ENCODE results near the gene EPHB1.

EPHB1 gene

DNA sequence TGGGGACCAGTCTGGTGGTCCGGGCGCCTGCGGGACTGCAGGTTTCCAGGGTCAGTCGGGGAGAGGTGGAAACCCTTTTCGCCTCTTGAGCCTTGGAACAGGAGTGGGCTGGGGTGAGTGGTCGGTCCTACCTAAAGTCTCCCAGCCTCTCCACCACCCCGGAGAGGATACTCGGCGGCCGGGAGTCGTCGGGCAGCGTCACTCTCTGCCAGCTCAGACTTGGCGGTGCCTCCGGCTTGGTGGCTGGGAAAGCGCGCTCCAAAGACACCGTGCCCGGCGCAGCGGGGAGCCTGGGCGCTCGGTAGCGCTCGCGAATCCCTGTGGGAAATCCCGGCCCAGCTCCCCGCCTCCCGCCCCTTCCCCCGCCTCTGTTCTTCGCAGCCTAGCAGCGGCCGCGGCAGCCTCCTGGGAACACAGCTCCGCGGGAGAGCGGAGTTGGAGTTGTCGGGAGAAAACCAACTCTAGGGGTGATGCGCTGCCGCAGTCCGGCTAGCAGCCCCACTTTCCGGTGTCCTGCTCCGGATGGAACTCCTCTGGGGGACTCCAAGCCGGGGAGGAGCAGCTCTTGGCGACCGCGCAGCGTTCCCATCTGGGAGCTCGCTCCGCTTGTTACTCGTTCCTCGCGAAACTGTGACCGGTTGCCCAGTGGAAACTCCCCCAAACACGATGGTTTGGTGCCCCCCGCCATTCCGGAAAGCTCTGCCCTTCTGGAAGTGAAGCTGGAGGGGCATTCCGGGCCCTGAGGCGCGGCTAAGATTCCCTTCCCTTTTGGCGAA lies 1.4 kb downstream of the EPHB1 start:
- no peaks in the 10 kb centered on the region for H4K20me1 ChIP-seq (ENCODE audit: insufficient read depth, low read length)
- H3K79me2 ChIP-seq (ENCODE audit: insufficient read depth, low read length) = no peaks in the 10 kb centered on the region
- no peak overlapping the region for H3K27ac ChIP-seq (ENCODE audit: low read depth, low read length, poor library complexity, severe bottlenecking)
- H3K4me2 ChIP-seq (ENCODE audit: low read length) = no peak overlapping the region
- no peak overlapping the region for H3K4me3 ChIP-seq (ENCODE audit: low read depth, low read length, poor library complexity, severe bottlenecking)
- no peaks in the 10 kb centered on the region for H3F3A ChIP-seq (ENCODE audit: insufficient read depth, low read length)
- peaks cover 3% of the 10 kb centered on the region for H3K4me1 ChIP-seq (ENCODE audit: insufficient read depth, low read length, severe bottlenecking)
- no peaks in the 10 kb centered on the region for H3K9me3 ChIP-seq (ENCODE audit: low read length)
- no peak overlapping the region for H3K9ac ChIP-seq (ENCODE audit: low read length)
- H3K36me3 ChIP-seq (ENCODE audit: insufficient read depth, low read length) = no peaks in the 10 kb centered on the region
- no peak for TF ChIP-seq EZH2 (IDR thresholded peaks at IDR 0.05; ENCODE audit: borderline replicate concordance, low read length)
- TF ChIP-seq CTCF (IDR thresholded peaks at IDR 0.05; ENCODE audit: low read length) = no peak
- H2AFZ ChIP-seq (ENCODE audit: low read length) = no peak overlapping the region
- H3K27me3 ChIP-seq (ENCODE audit: insufficient read depth, low read length) = no peaks in the 10 kb centered on the region
- H3K9me2 ChIP-seq (ENCODE audit: low read depth, low read length) = no peaks in the 10 kb centered on the region

- no peak overlapping the region for H3K4me2 ChIP-seq (ENCODE audit: low read length)
- no peak for TF ChIP-seq CTCF (IDR thresholded peaks at IDR 0.05; ENCODE audit: low read length)
- no peak for TF ChIP-seq EZH2 (IDR thresholded peaks at IDR 0.05; ENCODE audit: borderline replicate concordance, low read length)
- H3K36me3 ChIP-seq (ENCODE audit: insufficient read depth, low read length) = no peaks in the 10 kb centered on the region
- H3K79me2 ChIP-seq (ENCODE audit: insufficient read depth, low read length) = no peaks in the 10 kb centered on the region
- no peak overlapping the region for H3K9ac ChIP-seq (ENCODE audit: low read length)
- H2AFZ ChIP-seq (ENCODE audit: low read length) = no peak overlapping the region
- no peaks in the 10 kb centered on the region for H3K9me3 ChIP-seq (ENCODE audit: low read length)
- no peaks in the 10 kb centered on the region for H3K27me3 ChIP-seq (ENCODE audit: insufficient read depth, low read length)
- H3K9me2 ChIP-seq (ENCODE audit: low read depth, low read length) = no peaks in the 10 kb centered on the region
- H3K27ac ChIP-seq (ENCODE audit: low read depth, low read length, poor library complexity, severe bottlenecking) = no peak overlapping the region
- H3K4me3 ChIP-seq (ENCODE audit: low read depth, low read length, poor library complexity, severe bottlenecking) = no peak overlapping the region
- peaks cover 3% of the 10 kb centered on the region for H3K4me1 ChIP-seq (ENCODE audit: insufficient read depth, low read length, severe bottlenecking)
- no peaks in the 10 kb centered on the region for H4K20me1 ChIP-seq (ENCODE audit: insufficient read depth, low read length)
- no peaks in the 10 kb centered on the region for H3F3A ChIP-seq (ENCODE audit: insufficient read depth, low read length)
Measured at GRCh38 chr3:134797057-134797740, 2.1 kb downstream of the EPHB1 start.

- Histone ChIP-seq H3K9me2 (ENCODE audit: low read depth, low read length) (no peaks in the 10 kb centered on the region), H3F3A (ENCODE audit: insufficient read depth, low read length) (no peaks in the 10 kb centered on the region), H2AFZ (ENCODE audit: low read length) (no peak overlapping the region), H4K20me1 (ENCODE audit: insufficient read depth, low read length) (no peaks in the 10 kb centered on the region), H3K79me2 (ENCODE audit: insufficient read depth, low read length) (no peaks in the 10 kb centered on the region), H3K4me2 (ENCODE audit: low read length) (no peak overlapping the region), H3K27me3 (ENCODE audit: insufficient read depth, low read length) (no peaks in the 10 kb centered on the region), H3K9me3 (ENCODE audit: low read length) (no peaks in the 10 kb centered on the region), H3K27ac (ENCODE audit: low read depth, low read length, poor library complexity, severe bottlenecking) (no peak overlapping the region), H3K36me3 (ENCODE audit: insufficient read depth, low read length) (no peaks in the 10 kb centered on the region), H3K4me3 (ENCODE audit: low read depth, low read length, poor library complexity, severe bottlenecking) (no peak overlapping the region), H3K4me1 (ENCODE audit: insufficient read depth, low read length, severe bottlenecking) (peaks cover 3% of the 10 kb centered on the region), H3K9ac (ENCODE audit: low read length) (no peak overlapping the region)
- TF ChIP-seq EZH2 (IDR thresholded peaks at IDR 0.05; ENCODE audit: borderline replicate concordance, low read length) = no peak
- no peak for TF ChIP-seq CTCF (IDR thresholded peaks at IDR 0.05; ENCODE audit: low read length)
Measured at GRCh38 chr3:134797741-134798451, 2.8 kb downstream of the EPHB1 start.
